ENCODE data around the gene AADACL2.

AADACL2 gene, protein sequence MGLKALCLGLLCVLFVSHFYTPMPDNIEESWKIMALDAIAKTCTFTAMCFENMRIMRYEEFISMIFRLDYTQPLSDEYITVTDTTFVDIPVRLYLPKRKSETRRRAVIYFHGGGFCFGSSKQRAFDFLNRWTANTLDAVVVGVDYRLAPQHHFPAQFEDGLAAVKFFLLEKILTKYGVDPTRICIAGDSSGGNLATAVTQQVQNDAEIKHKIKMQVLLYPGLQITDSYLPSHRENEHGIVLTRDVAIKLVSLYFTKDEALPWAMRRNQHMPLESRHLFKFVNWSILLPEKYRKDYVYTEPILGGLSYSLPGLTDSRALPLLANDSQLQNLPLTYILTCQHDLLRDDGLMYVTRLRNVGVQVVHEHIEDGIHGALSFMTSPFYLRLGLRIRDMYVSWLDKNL

GRCh38 chr3:151733613-151734012, at the start of gene AADACL2:
TSS of gene AADACL2 (plus strand) at chr3:151733927. CDS start at chr3:151734036, 109 bp downstream.
- DNase-seq = no peak
- in situ Hi-C loops (cut with HindIII; ENCODE audit: low pct_ligation_motif_present, low pct_unique_long_range_greater_than_20kb, low sequenced_read_pairs) = no loop called here

- no peak for DNase-seq
- in situ Hi-C loops (cut with HindIII; ENCODE audit: low pct_ligation_motif_present, low pct_unique_long_range_greater_than_20kb, low sequenced_read_pairs) = no loop called here
Observed at GRCh38 chr3:151684094-151684493, 49.6 kb upstream of the AADACL2 start.

DNA sequence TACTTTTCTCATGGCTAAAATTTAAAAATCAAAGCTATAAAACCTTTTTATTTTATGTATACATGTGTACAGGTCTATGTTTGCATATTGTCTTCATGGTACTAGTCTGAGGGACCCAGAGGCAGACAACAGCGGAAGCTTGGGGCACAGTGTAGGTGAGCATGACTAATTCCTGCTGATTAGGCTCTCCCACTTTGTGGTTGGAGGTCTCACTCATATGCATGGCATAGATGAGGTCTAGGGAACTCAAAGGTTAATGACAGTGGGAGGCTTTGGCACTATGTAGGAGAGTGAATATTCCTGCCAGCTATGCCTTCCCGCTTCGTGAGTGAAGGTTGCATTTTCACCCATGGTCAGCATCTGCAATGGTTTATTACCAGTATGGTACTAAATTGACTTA, 47.5 kb upstream of the AADACL2 start:
- DNase-seq = no peak
- in situ Hi-C loops (cut with HindIII; ENCODE audit: low pct_ligation_motif_present, low pct_unique_long_range_greater_than_20kb, low sequenced_read_pairs) = no loop called here

GRCh38 chr3:151687076-151687475, 46.7 kb upstream of the AADACL2 start:
- DNase-seq = no peak
- in situ Hi-C loops (cut with HindIII; ENCODE audit: low pct_ligation_motif_present, low pct_unique_long_range_greater_than_20kb, low sequenced_read_pairs) = no loop called here

DNA sequence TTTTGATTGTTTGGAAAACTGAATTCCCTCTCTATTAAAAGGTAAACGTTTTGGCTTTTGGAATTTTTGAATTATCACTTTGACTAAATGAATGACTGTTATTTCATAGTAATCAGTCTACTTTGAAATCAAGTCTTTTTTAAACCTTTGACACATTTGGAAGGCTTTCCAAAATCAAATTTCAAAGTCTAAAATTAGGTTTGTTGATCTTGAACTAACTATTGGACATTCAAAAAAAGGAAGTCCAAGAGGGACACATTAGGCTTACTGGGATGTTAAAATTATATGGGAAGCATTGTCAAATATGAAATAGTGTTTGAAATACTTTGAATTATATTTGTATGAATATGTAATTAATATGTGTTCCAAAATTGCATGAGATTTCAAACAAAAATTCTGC, 45.2 kb upstream of the AADACL2 start:
- in situ Hi-C loops (cut with HindIII; ENCODE audit: low pct_ligation_motif_present, low pct_unique_long_range_greater_than_20kb, low sequenced_read_pairs) = no loop called here
- DNase-seq = no peak

GRCh38 chr3:151690645-151691044, 43.1 kb upstream of the AADACL2 start:
- DNase-seq = no peak
- in situ Hi-C loops (cut with HindIII; ENCODE audit: low pct_ligation_motif_present, low pct_unique_long_range_greater_than_20kb, low sequenced_read_pairs) = no loop called here

DNA sequence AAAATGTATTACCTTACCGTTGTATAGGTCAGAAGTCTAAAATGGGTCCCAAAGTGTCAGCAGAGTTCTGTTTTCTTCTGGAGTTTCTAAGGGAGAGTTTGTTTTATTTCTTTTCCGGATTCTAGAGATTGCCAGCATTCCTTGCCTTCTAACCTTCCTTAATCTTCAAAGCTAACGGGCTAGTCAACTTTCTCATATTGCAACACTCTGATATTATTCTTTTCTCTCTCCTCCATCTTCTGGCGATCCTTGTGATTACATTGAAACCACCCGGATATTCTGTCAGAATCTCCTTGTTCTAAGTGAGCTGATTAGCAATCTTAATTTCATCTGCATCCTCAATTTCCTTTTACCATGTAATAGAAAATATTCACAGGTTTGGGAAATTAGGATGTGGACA, 36.2 kb upstream of the AADACL2 start:
- in situ Hi-C loops (cut with HindIII; ENCODE audit: low pct_ligation_motif_present, low pct_unique_long_range_greater_than_20kb, low sequenced_read_pairs) = no loop called here
- no peak for DNase-seq

DNA sequence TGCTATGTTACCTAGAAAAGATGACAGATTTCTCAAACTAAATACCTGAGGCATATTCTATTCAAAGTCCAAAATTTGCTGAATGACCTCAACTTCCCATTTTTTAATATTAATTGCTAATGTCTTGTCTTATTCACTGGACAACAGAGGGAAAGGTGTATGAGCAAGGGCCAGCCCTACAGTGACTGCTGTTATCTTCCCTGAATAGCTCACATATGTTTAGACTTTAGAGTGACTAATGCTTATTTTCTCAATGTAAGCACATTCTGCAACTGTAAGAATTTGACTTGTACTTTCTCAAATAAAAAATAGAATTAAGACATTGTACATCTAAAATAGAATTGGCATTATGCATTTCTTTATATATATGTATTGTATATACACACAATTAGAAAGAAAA, 26.5 kb upstream of the AADACL2 start:
- in situ Hi-C loops (cut with HindIII; ENCODE audit: low pct_ligation_motif_present, low pct_unique_long_range_greater_than_20kb, low sequenced_read_pairs) = no loop called here
- DNase-seq = no peak

GRCh38 chr3:151708868-151709267, 24.9 kb upstream of the AADACL2 start:
- in situ Hi-C loops (cut with HindIII; ENCODE audit: low pct_ligation_motif_present, low pct_unique_long_range_greater_than_20kb, low sequenced_read_pairs) = no loop called here

DNA sequence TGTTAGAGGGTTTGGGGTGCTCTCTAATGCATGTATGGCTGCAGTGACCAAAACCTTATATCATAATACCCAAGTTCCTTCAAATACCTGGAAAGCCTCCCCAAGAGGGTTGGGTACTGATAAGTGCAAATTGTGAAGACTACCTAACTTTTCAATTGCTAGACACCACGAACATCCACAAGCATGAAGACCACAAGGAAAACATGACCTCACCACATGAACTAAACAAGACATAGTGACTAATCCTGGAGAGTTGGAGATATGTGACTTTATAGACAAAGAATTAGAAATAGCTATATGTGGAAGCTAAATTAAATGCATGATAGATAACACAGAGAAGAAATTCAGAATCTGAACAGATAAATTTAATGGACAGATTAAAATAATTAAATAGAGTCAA, 23.9 kb upstream of the AADACL2 start:
- DNase-seq = no peak
- in situ Hi-C loops (cut with HindIII; ENCODE audit: low pct_ligation_motif_present, low pct_unique_long_range_greater_than_20kb, low sequenced_read_pairs) = no loop called here

More at GRCh38 chr3:151708868-151709267, 24.9 kb upstream of the AADACL2 start:
- no peak for DNase-seq

GRCh38 chr3:151721294-151721693, 12.4 kb upstream of the AADACL2 start:
- in situ Hi-C loops (cut with HindIII; ENCODE audit: low pct_ligation_motif_present, low pct_unique_long_range_greater_than_20kb, low sequenced_read_pairs) = no loop called here
- DNase-seq = no peak

DNA sequence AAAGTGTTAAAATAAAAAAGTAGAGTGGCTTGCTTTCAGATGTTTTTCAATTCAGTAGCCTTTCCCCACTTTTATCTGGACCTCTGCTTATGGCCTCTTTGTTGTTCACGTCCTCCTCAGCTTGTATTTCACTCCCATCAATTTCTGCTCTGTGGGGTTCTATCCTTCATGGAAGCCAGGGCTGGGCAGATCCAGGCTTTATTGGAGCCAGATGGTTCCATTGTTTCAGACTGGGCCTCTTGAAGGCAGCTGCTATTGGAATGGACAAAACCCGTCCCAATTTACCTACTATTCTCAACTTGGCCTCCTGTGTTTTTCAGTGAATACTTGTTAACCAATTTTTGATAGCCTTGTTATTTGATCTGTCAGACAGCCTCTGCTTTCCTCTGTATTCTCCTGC, 10.9 kb upstream of the AADACL2 start:
- in situ Hi-C loops (cut with HindIII; ENCODE audit: low pct_ligation_motif_present, low pct_unique_long_range_greater_than_20kb, low sequenced_read_pairs) = no loop called here
- DNase-seq = no peak

DNA sequence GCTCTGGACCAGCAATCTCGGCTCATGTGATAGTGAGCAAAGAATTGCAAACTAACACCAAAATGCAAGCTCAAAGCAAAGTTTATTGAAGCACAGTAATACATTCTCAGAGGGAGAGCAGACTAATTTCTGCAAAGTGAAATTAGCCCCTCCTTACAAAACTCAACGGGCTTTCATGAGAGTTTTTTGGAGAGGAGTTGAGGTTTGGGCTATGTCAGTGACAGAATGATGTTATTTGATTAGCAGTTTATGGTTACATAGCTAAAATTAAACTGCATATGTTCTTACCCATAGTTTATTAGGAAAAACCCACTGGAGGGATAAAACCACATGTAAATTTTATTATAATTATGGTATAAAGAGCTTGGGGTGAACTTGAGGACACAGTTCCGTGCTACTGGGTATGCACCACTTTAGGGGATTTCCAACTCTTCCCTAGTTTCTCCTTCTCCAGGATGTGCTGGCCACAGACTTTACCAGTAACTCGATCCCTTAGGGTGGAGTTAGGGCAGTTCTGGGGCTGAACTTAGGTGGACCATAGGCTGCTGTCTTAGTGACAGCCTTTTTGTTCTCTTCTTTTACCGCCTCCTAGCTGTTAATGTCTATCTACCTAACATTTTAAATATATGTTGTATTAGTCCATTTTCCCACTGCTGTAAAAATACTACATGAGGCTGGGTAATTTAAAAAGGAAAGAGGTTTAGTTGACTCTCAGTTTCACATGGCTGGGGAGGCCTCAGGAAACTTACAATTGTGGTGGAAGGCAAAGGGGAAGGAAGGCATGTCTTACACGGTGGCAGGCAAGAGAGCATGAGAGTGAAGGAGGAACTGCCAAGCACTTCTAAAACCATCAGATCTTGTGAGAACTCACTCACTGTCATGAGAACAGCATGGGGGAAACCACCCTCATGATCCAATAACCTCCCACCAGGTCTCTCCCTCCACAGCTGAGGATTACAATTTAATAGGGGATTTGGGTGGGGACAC, 8.9 kb upstream of the AADACL2 start:
- in situ Hi-C loops (cut with HindIII; ENCODE audit: low pct_ligation_motif_present, low pct_unique_long_range_greater_than_20kb, low sequenced_read_pairs) = no loop called here
- DNase-seq = no peak

- DNase-seq = no peak
- in situ Hi-C loops (cut with HindIII; ENCODE audit: low pct_ligation_motif_present, low pct_unique_long_range_greater_than_20kb, low sequenced_read_pairs) = no loop called here
Observed at GRCh38 chr3:151726016-151726415, 7.7 kb upstream of the AADACL2 start.

DNA sequence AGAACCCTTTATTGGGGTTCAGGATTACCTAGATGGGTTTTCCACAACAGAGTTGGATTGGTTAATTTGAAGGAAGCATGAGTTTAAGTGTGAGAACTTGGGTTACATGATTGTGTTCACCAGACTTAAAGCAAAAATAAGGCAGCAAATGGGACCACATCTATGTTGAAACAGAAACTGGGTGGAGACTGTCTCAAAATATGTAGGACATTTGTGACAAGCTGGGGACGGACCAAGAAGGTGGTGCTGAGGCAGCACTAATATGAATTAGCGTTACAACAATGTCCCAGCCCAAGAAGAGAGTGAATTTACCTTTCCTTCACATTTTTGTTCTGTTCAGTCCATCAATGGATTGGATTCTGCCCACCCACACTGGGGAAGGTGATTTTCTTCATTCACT, 866 bp upstream of the AADACL2 start:
- in situ Hi-C loops (cut with HindIII; ENCODE audit: low pct_ligation_motif_present, low pct_unique_long_range_greater_than_20kb, low sequenced_read_pairs) = no loop called here

GRCh38 chr3:151740581-151740980, 6.9 kb downstream of the AADACL2 start:
- in situ Hi-C loops (cut with HindIII; ENCODE audit: low pct_ligation_motif_present, low pct_unique_long_range_greater_than_20kb, low sequenced_read_pairs) = no loop called here
- no peak for DNase-seq

More for the DNA sequence above, 866 bp upstream of the AADACL2 start:
- no peak for DNase-seq

DNA sequence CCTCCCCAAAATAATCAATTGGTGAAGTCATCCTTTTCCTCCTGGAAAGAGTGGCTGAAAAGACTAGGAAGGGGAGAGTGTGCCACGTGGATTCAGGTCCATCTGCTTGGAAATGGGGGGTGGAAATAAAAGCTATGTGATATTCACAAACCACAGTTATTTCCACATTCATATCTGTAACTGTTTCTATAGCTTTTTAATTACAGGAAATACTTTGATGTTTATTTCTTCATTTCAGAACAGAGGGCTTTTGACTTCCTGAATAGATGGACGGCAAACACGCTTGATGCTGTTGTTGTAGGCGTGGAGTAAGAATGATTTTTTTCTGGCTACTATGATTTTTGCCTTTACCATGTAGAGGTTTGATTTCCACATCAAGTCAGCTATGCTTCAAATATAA, 10.1 kb downstream of the AADACL2 start:
- no peak for DNase-seq
- in situ Hi-C loops (cut with HindIII; ENCODE audit: low pct_ligation_motif_present, low pct_unique_long_range_greater_than_20kb, low sequenced_read_pairs) = no loop called here

GRCh38 chr3:151750181-151750580, 16.5 kb downstream of the AADACL2 start:
- DNase-seq = no peak
- in situ Hi-C loops (cut with HindIII; ENCODE audit: low pct_ligation_motif_present, low pct_unique_long_range_greater_than_20kb, low sequenced_read_pairs) = no loop called here

DNA sequence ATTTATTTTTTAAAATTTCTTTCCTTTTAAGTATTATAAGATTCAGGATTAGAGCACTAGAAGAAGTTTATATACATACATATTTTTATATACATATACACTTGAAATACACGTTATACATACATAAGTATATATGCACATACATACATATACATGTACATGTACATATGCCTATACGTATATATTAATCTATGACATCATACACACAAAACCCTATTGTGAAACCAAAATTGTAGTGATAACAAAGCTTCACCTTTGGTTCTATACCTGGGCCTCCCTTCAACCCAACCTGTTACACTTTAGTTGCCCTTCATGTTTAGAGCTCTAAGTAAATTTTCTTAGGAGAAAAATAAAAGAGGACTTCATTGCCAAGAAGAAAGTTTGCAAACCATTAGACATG, 17.0 kb downstream of the AADACL2 start:
- in situ Hi-C loops (cut with HindIII; ENCODE audit: low pct_ligation_motif_present, low pct_unique_long_range_greater_than_20kb, low sequenced_read_pairs) = no loop called here
- no peak for DNase-seq

All from ACHN (cell line).